ENCODE results near the gene BCAS1. TPM values are rescaled to one million over a fixed set of nuclear protein-coding genes. Genes with fewer than 3 reads are reported as not detected.
"Not testable (repeated sequence)": the region's sequence is repeated elsewhere in the genome, so short reads cannot be mapped to it uniquely, and the experiment has no call there.

The BCAS1 gene
- total RNA-seq, 4 donors from 2014 or later, result 0.32 TPM; not detected in 3

GRCh38 chr20:53975761-53976160 is 94.6 kb downstream of the BCAS1 start:
- Histone ChIP-seq H3K27me3 (no peaks in the 10 kb centered on the region), H3K36me3 (no peaks in the 10 kb centered on the region), H3K4me3 (no peak overlapping the region), H3K4me1 (no peaks in the 10 kb centered on the region), H3K9me3 (no peaks in the 10 kb centered on the region), H3K27ac (no peak overlapping the region)
- ATAC-seq, result no peak
- no peak for DNase-seq
- intact Hi-C loops (cut with DNase I; ENCODE audit: low total_unique reads) (no loop called here), in situ Hi-C loops (cut with MboI; ENCODE audit: low sequenced_read_pairs in 4 of 4) (no loop called here)
- no peak for TF ChIP-seq CTCF (IDR thresholded peaks at IDR 0.05 in 4 of 5, conservative IDR thresholded peaks at IDR 0.05 in 1 of 5)
- TF ChIP-seq POLR2A (IDR thresholded peaks at IDR 0.05), result no peak

- no peaks in the 10 kb centered on the region for H3K4me1 ChIP-seq
- H3K4me3 ChIP-seq, result no peak overlapping the region
- in situ Hi-C loops (cut with MboI; ENCODE audit: low sequenced_read_pairs in 4 of 4) (no loop called here), intact Hi-C loops (cut with DNase I; ENCODE audit: low total_unique reads) (no loop called here)
- no peaks in the 10 kb centered on the region for H3K36me3 ChIP-seq
- no peaks in the 10 kb centered on the region for H3K9me3 ChIP-seq
- DNase-seq (no peak), ATAC-seq (no peak)
- H3K27me3 ChIP-seq, result no peaks in the 10 kb centered on the region
- no peak overlapping the region for H3K27ac ChIP-seq
- TF ChIP-seq CTCF (IDR thresholded peaks at IDR 0.05 in 4 of 5, conservative IDR thresholded peaks at IDR 0.05 in 1 of 5) (no peak), POLR2A (IDR thresholded peaks at IDR 0.05) (no peak)
Observed at GRCh38 chr20:53974785-53975555, 95.4 kb downstream of the BCAS1 start.

GRCh38 chr20:53973882-53974281 is 96.5 kb downstream of the BCAS1 start:
- H3K27ac ChIP-seq; in situ Hi-C loops (cut with MboI; ENCODE audit: low sequenced_read_pairs in 4 of 4): not testable (repeated sequence)

GRCh38 chr20:53972179-53972578 is 98.2 kb downstream of the BCAS1 start:
- no peaks in the 10 kb centered on the region for H3K27me3 ChIP-seq
- no peaks in the 10 kb centered on the region for H3K36me3 ChIP-seq
- no peak overlapping the region for H3K27ac ChIP-seq
- H3K4me3 ChIP-seq, result no peak overlapping the region
- intact Hi-C loops (cut with DNase I; ENCODE audit: low total_unique reads) (no loop called here), in situ Hi-C loops (cut with MboI; ENCODE audit: low sequenced_read_pairs in 4 of 4) (no loop called here)
- DNase-seq, result no peak
- no peaks in the 10 kb centered on the region for H3K4me1 ChIP-seq
- TF ChIP-seq POLR2A (IDR thresholded peaks at IDR 0.05) (no peak), CTCF (IDR thresholded peaks at IDR 0.05 in 4 of 5, conservative IDR thresholded peaks at IDR 0.05 in 1 of 5) (no peak)
- no peak for ATAC-seq
- no peaks in the 10 kb centered on the region for H3K9me3 ChIP-seq

More at GRCh38 chr20:53973882-53974281, 96.5 kb downstream of the BCAS1 start:
- H3K4me3 ChIP-seq; H3K9me3 ChIP-seq; H3K36me3 ChIP-seq; H3K27me3 ChIP-seq; H3K4me1 ChIP-seq; DNase-seq; ATAC-seq; intact Hi-C loops (cut with DNase I; ENCODE audit: low total_unique reads): not testable (repeated sequence)

- in situ Hi-C loops (cut with MboI; ENCODE audit: low sequenced_read_pairs in 4 of 4) (no loop called here), intact Hi-C loops (cut with DNase I; ENCODE audit: low total_unique reads) (no loop called here)
- TF ChIP-seq CTCF (IDR thresholded peaks at IDR 0.05 in 4 of 5, conservative IDR thresholded peaks at IDR 0.05 in 1 of 5), result no peak
- no peak for TF ChIP-seq POLR2A (IDR thresholded peaks at IDR 0.05)
- Histone ChIP-seq H3K9me3 (no peaks in the 10 kb centered on the region), H3K4me1 (no peaks in the 10 kb centered on the region), H3K27me3 (no peaks in the 10 kb centered on the region), H3K36me3 (no peaks in the 10 kb centered on the region), H3K4me3 (no peak overlapping the region), H3K27ac (no peak overlapping the region)
- ATAC-seq (no peak), DNase-seq (no peak)
Observed at GRCh38 chr20:53971096-53971683, 99.2 kb downstream of the BCAS1 start.
